ENCODE data around the gene GNPTAB. TPM values are rescaled to one million over a fixed set of nuclear protein-coding genes. Genes with fewer than 3 reads are reported as not detected.
"Not testable (repeated sequence)": the region's sequence is repeated elsewhere in the genome, so short reads cannot be mapped to it uniquely, and the experiment has no call there.

Gene GNPTAB
- total RNA-seq, 2 experiments from 2014 or later, result 20.4 to 24.0 TPM

DNA sequence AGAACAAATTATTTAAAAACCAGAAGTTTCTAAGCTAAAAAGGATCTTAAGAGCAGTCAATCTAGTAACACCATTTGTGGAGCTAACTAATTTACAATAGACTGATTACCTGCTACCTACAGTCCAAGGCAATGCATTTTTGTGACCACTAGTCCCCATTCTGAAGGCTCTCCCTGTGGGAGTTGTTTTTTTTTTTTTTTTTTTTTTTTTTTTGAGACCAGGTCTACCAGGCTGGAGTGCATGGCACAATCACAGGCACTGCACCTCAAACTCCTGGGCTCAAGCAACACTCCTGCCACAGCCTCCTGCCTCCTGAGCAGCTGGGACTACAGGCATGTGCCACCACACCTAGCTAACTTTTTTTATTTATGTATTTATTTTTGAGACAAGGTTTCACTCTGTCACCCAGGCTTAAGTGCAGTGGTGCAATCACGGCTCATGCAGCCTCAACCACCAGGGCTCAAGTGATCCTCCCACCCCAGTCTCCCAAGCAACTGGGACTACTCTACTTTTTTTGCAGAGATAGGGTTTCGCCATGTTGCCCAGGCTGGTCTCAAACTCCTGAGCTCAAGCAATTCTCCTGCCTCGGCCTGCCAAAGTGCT lies 3.9 kb downstream of the GNPTAB start:
- Mint-ChIP-seq H3K9me3 (ENCODE audit: low read depth) (no peaks in the 10 kb centered on the region), H3K4me3 (no peak overlapping the region), H3K36me3 (ENCODE audit: low read depth) (peaks cover 2% of the 10 kb centered on the region), H3K27me3 (no peaks in the 10 kb centered on the region), H3K27ac (no peak overlapping the region), H3K4me1 (peaks cover 69% of the 10 kb centered on the region)
- intact Hi-C loops (cut with DNase I, micrococcal nuclease), result no loop called here
- POLR2A ChIA-PET, result interaction anchor here (0.7 kb wide), 1 partner anchor 122 kb away, joined by 3 read pairs; no protein-coding TSS in a partner anchor
- ATAC-seq (no peak), DNase-seq (peak; percentile 15)
- CTCF ChIA-PET, result interaction anchor here (0.6 to 18.6 kb wide), 9 partner anchors 12 to 57 kb away, joined by 3 to 280 read pairs (median 3); no protein-coding TSS in a partner anchor

DNA sequence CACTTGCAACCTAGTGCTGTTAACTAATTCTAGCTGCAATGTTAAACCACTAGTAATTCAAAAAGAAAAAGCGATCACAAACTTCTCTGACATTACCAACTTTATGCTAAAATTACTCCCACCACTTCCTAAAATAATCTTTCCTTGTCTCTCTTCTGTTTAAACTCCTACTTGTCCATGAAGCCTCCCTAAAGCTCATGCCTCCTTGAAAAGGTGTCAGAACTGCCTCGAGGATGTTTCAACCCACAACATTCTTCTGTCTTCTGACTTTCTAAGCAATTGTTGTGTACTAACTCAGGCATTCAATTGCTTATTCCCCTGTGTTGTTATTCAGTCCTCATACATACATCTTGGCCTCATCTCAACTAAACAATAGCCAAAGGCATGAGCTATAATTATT lies 5.9 kb downstream of the GNPTAB start:
- H3K27me3 Mint-ChIP-seq, result no peaks in the 10 kb centered on the region
- ChIA-PET CTCF (interaction anchor here (0.7 to 18.6 kb wide), 6 partner anchors 8 to 55 kb away, joined by 3 to 280 read pairs (median 11); no protein-coding TSS in a partner anchor), POLR2A (no interaction called here)
- no peaks in the 10 kb centered on the region for H3K9me3 Mint-ChIP-seq (ENCODE audit: low read depth)
- H3K27ac Mint-ChIP-seq, result peak overlapping the region; percentile 63
- peaks cover 79% of the 10 kb centered on the region for H3K4me1 Mint-ChIP-seq
- peaks cover 7% of the 10 kb centered on the region for H3K36me3 Mint-ChIP-seq (ENCODE audit: low read depth)
- DNase-seq, result no peak
- ATAC-seq, result no peak
- intact Hi-C loops (cut with DNase I, micrococcal nuclease), result no loop called here
- no peak overlapping the region for H3K4me3 Mint-ChIP-seq

DNA sequence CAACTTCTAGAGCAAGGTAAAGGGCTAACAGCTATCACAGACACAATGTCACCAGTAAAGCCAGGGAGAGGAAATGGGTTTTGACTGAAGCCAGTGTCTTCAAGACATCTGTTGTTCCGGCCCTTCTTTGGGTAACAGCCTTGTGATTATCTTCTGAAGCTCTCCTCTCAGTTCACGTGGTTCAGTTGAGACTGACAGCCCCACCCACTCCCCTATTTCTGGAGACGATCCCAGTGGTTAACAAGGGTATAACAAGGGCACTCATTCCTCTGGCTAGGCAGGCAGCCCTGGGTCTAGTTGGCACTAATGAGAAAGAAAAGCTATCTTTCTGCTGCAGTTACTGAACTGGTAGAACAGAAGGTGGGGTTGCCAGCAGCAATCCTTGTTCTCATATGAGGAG lies 6.9 kb downstream of the GNPTAB start:
- Mint-ChIP-seq H3K27me3 (no peaks in the 10 kb centered on the region), H3K36me3 (ENCODE audit: low read depth) (peaks cover 12% of the 10 kb centered on the region), H3K4me1 (peaks cover 79% of the 10 kb centered on the region), H3K9me3 (ENCODE audit: low read depth) (peaks cover 3% of the 10 kb centered on the region), H3K27ac (peak overlapping the region; percentile 61), H3K4me3 (peak overlapping the region; percentile 16)
- ChIA-PET POLR2A (no interaction called here), CTCF (interaction anchor here (0.5 to 18.6 kb wide), 15 partner anchors 11 to 153 kb away, joined by 3 to 280 read pairs (median 5); no protein-coding TSS in a partner anchor)
- ATAC-seq (peak; percentile 93), DNase-seq (peak; percentile 76)
- intact Hi-C loops (cut with DNase I, micrococcal nuclease), result no loop called here

DNA sequence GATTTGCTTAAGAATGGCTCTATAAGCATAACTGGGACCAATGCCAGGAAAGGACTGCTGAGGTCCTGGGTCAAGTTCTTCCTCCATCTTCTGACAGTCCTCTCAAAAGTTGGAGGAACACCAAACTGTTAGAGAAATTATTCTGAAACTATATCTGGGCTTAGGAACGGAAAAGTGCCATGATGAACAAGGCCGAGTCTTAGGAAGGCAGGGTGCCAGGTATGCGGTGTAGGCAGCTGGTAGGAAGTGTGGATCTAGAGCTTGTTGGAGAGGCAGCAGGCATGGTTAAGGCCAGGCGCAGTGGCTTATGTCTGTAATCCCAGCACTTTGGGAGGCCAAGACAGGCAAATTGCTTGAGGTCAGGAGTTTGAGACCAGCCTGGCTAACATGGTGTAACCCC lies 7.7 kb downstream of the GNPTAB start:
- Mint-ChIP-seq H3K4me1 (peaks cover 82% of the 10 kb centered on the region), H3K27ac (peak overlapping the region; percentile 81), H3K36me3 (ENCODE audit: low read depth) (peaks cover 18% of the 10 kb centered on the region), H3K9me3 (ENCODE audit: low read depth) (peaks cover 3% of the 10 kb centered on the region), H3K27me3 (no peaks in the 10 kb centered on the region), H3K4me3 (no peak overlapping the region)
- CTCF ChIA-PET, result interaction anchor here (0.6 to 18.6 kb wide), 13 partner anchors 7 to 153 kb away, joined by 3 to 280 read pairs (median 5); partner anchors contain the start of gene GNPTAB
- POLR2A ChIA-PET, result no interaction called here
- ATAC-seq (no peak), DNase-seq (no peak)
- intact Hi-C loops (cut with DNase I, micrococcal nuclease), result no loop called here

DNA sequence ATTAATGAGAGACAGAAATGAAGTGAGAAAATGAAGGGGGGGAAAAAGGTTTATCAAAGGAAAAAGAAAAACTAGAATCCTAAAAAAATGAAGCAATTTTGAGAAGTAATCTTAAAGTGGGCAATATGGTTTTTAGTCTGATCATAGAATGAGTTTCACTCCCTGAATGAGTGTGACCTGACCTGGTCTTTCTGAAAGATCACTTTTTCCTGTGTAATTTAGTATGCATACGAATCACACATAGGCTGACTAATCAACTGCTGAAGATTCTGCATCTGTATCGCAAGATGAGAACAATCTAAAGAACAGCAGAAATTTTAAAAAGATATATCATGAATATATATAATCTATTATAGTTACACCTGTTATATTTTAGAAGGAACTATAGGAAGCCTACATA lies 11.3 kb downstream of the GNPTAB start:
- Mint-ChIP-seq H3K4me3 (peak overlapping the region; percentile 20), H3K9me3 (ENCODE audit: low read depth) (peaks cover 7% of the 10 kb centered on the region), H3K27ac (peak overlapping the region; percentile 80), H3K27me3 (no peaks in the 10 kb centered on the region), H3K4me1 (peaks cover 60% of the 10 kb centered on the region), H3K36me3 (ENCODE audit: low read depth) (peaks cover 26% of the 10 kb centered on the region)
- ChIA-PET POLR2A (no interaction called here), CTCF (interaction anchor here (4.4 kb wide), 1 partner anchor 11 kb away, joined by 29 read pairs; the partner anchor contains the start of gene GNPTAB)
- no peak for DNase-seq
- ATAC-seq, result peak; percentile 73
- intact Hi-C loops (cut with DNase I, micrococcal nuclease), result loop anchor here (1.0 to 2.0 kb wide), 4 partner anchors 11 to 40 kb away; partner anchors contain the start of gene GNPTAB (in 1 of the 2)

DNA sequence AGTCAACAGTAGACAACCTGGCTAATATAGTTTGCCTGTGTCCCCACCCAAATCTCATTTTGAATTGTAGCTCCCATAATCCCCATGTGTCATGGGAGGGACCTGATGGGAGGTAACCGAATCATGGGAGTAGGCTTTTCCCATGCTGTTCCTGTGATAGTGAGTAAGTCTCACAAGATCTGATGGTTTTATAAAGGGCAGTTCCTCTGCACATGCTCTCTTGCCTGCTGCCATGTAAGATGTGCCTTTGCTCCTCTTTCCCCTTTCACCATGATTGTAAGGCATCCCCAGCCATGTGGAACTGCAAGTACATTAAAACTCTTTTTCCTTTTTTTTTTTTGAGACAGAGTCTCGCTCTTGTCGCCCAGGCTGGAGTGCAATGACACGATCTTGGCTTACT lies 12.1 kb downstream of the GNPTAB start:
- DNase-seq; H3K27me3 Mint-ChIP-seq; H3K9me3 Mint-ChIP-seq (ENCODE audit: low read depth); H3K4me3 Mint-ChIP-seq; ATAC-seq; POLR2A ChIA-PET: not testable (repeated sequence)
- Mint-ChIP-seq H3K36me3 (ENCODE audit: low read depth) (peaks cover 26% of the 10 kb centered on the region), H3K4me1 (peaks cover 55% of the 10 kb centered on the region), H3K27ac (peak overlapping the region; percentile 80)
- intact Hi-C loops (cut with DNase I, micrococcal nuclease), result loop anchor here (1.0 to 2.0 kb wide), 4 partner anchors 12 to 41 kb away; partner anchors contain the start of gene GNPTAB (in 1 of the 2)
- CTCF ChIA-PET, result interaction anchor here (1.7 to 4.4 kb wide), 3 partner anchors 11 to 45 kb away, joined by 8 to 29 read pairs (median 10); partner anchors contain the start of gene GNPTAB

DNA sequence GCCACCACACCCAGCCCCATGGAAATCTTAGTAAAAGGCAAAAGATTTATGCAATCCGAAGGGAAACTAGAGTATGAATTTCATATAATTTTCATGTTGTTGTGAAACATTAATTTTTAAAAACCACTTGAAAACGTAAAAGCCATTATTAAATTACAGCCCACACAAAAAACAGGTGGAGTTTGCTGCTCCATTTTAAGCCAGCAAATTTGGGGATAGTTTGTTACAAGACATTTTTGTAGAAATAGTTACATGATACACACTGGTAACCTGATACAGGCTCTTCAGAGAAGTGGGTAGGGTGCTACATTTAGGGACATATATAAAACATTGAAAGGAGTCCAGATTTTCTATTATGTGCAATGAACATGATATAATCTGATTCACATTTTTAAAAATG lies 17.6 kb downstream of the GNPTAB start:
- H3K36me3 Mint-ChIP-seq (ENCODE audit: low read depth), result peaks cover 16% of the 10 kb centered on the region
- H3K27me3 Mint-ChIP-seq, result no peaks in the 10 kb centered on the region
- CTCF ChIA-PET, result interaction anchor here (1.0 kb wide), 1 partner anchor 39 kb away, joined by 3 read pairs; no protein-coding TSS in a partner anchor
- H3K9me3 Mint-ChIP-seq (ENCODE audit: low read depth), result peaks cover 4% of the 10 kb centered on the region
- ATAC-seq (no peak), DNase-seq (no peak)
- no peak overlapping the region for H3K4me3 Mint-ChIP-seq
- POLR2A ChIA-PET, result no interaction called here
- H3K4me1 Mint-ChIP-seq, result peaks cover 25% of the 10 kb centered on the region
- H3K27ac Mint-ChIP-seq, result no peak overlapping the region
- intact Hi-C loops (cut with DNase I, micrococcal nuclease), result no loop called here

DNA sequence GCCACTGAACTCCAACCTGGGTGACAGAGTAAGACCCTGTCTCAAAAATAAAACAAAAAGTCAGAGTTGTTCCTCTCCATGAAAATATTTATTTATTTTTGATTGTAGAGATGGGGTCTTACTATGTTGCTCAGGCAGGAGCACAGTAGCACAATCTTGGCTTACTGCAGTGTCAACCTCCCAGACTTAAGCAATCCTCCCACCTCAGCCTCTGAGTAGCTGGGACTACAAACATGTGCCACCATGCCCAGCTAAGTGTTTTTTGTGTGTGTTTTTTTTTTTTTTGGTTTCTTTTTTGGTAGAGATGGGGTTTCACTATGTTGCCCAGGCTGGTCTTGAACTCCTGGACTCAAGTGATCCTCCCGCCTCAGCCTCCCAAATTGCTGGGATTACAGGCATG lies 18.0 kb downstream of the GNPTAB start:
- H3K4me3 Mint-ChIP-seq; H3K27ac Mint-ChIP-seq; H3K27me3 Mint-ChIP-seq; DNase-seq; ATAC-seq; POLR2A ChIA-PET; H3K9me3 Mint-ChIP-seq (ENCODE audit: low read depth); intact Hi-C loops (cut with DNase I, micrococcal nuclease): not testable (repeated sequence)
- Mint-ChIP-seq H3K36me3 (ENCODE audit: low read depth) (peaks cover 16% of the 10 kb centered on the region), H3K4me1 (peaks cover 24% of the 10 kb centered on the region)
- CTCF ChIA-PET, result interaction anchor here (0.7 kb wide), 1 partner anchor 433 kb away, joined by 3 read pairs; no protein-coding TSS in a partner anchor

DNA sequence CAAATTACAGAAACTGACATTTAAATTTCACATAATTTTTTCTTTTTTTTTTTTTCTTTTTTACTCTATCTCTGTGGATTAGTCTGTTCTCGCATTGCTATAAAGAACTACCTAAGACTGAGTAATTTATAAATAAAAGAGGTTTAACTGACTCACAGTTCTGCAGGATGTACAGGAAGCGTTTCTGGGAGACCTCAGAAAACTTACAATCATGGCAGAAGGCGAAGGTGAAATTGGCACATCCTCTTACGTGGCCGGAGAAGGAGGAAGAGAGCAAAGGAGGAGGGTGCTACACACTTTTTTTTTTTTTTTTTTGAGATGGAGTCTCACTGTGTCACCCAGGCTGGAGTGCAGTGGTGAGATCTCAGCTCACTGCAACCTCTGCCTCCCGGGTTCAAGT lies 19.4 kb downstream of the GNPTAB start:
- H3K4me3 Mint-ChIP-seq; H3K9me3 Mint-ChIP-seq (ENCODE audit: low read depth); intact Hi-C loops (cut with DNase I, micrococcal nuclease); H3K27ac Mint-ChIP-seq; POLR2A ChIA-PET; DNase-seq; H3K27me3 Mint-ChIP-seq: not testable (repeated sequence)
- peak; percentile 57 for ATAC-seq
- Mint-ChIP-seq H3K4me1 (peaks cover 26% of the 10 kb centered on the region), H3K36me3 (ENCODE audit: low read depth) (peaks cover 14% of the 10 kb centered on the region)
- CTCF ChIA-PET, result interaction anchor here (1.0 kb wide), 1 partner anchor 11 kb away, joined by 5 read pairs; no protein-coding TSS in a partner anchor

DNA sequence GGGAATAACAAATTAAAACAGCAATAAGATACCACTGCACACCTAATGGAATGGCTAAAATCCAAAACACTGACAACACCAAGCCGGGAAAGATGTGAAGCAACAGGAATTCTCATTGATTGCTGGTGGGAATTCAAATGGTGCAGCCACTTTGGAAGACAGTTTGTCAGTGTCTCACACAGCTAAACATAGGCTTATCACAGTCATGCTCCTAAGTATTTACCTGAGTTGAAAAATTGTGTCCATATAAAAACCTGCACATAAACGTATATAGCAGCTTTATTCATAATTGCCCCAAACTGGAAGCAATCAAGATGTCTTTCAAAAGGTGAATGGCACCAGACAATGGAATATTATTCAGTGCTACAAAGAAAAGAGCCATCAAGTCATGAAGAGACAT lies 21.6 kb downstream of the GNPTAB start:
- H3K9me3 Mint-ChIP-seq (ENCODE audit: low read depth), result no peaks in the 10 kb centered on the region
- CTCF ChIA-PET, result no interaction called here
- no peak overlapping the region for H3K27ac Mint-ChIP-seq
- peaks cover 12% of the 10 kb centered on the region for H3K36me3 Mint-ChIP-seq (ENCODE audit: low read depth)
- POLR2A ChIA-PET, result no interaction called here
- DNase-seq (no peak), ATAC-seq (no peak)
- H3K27me3 Mint-ChIP-seq, result no peaks in the 10 kb centered on the region
- intact Hi-C loops (cut with DNase I, micrococcal nuclease), result no loop called here
- no peak overlapping the region for H3K4me3 Mint-ChIP-seq
- H3K4me1 Mint-ChIP-seq, result peaks cover 28% of the 10 kb centered on the region

DNA sequence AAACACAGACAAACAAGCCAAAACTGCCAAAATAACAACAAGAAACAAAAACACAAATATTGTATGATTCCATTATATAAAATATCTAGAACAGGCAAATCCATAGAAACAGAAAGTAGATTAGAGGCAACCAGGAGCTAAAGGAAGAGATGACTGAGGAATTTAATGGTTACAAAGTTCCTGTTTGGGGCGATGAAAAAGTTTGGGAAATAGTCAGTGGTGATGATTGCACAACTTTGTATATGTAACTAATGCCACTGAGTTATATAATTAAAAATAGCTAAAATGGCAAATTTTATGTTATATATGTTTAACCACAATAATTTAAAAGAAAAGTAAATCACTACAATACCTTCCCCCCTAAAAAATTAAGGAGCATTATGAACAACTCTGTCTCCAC lies 24.5 kb downstream of the GNPTAB start:
- ChIA-PET POLR2A (no interaction called here), CTCF (interaction anchor here (0.6 to 1.5 kb wide), 4 partner anchors 11 to 34 kb away, joined by 3 to 6 read pairs (median 4); no protein-coding TSS in a partner anchor)
- no peak for DNase-seq
- Mint-ChIP-seq H3K9me3 (ENCODE audit: low read depth) (no peaks in the 10 kb centered on the region), H3K4me3 (no peak overlapping the region), H3K27ac (no peak overlapping the region), H3K4me1 (peaks cover 31% of the 10 kb centered on the region), H3K27me3 (no peaks in the 10 kb centered on the region), H3K36me3 (ENCODE audit: low read depth) (peaks cover 9% of the 10 kb centered on the region)
- intact Hi-C loops (cut with DNase I, micrococcal nuclease), result no loop called here
- ATAC-seq, result no peak

DNA sequence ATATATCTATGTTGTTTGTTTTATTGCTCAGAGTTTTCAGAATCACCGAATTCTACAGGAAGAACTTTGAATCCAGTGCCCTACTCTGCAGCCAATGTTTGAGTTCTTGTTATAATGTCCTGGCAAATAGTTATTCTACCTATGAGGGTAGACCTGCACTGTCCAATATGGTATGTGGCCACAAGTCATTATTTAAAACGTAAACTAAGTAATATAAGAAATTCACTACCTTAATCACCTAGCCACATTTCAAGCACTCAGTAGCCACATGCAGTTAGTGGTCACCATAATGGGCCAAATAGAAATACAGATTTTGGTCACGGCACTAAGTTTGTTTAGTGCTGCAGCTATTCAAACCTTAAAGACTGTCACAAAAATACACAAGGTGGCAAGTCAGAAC lies 26.4 kb downstream of the GNPTAB start:
- no peaks in the 10 kb centered on the region for H3K9me3 Mint-ChIP-seq (ENCODE audit: low read depth)
- H3K4me3 Mint-ChIP-seq, result no peak overlapping the region
- ATAC-seq, result no peak
- CTCF ChIA-PET, result interaction anchor here (0.7 kb wide), 1 partner anchor 19 kb away, joined by 4 read pairs; no protein-coding TSS in a partner anchor
- POLR2A ChIA-PET, result no interaction called here
- H3K27me3 Mint-ChIP-seq, result no peaks in the 10 kb centered on the region
- DNase-seq, result no peak
- peaks cover 9% of the 10 kb centered on the region for H3K36me3 Mint-ChIP-seq (ENCODE audit: low read depth)
- H3K4me1 Mint-ChIP-seq, result peaks cover 30% of the 10 kb centered on the region
- no peak overlapping the region for H3K27ac Mint-ChIP-seq
- intact Hi-C loops (cut with DNase I, micrococcal nuclease), result no loop called here

All from activated CD4-positive, alpha-beta T cell treated with anti-CD3 and anti-CD28 coated beads for 36 hours (primary cell).